Measurements from ENCODE around the gene GPR161.
A peak's percentile ranks its signal among the peaks of the same experiment; 100 is the strongest.

- TF ChIP-seq CTCF (conservative IDR thresholded peaks at IDR 0.05; ENCODE audit: low read depth in 2 of 2) = no peak
- TF ChIP-seq REST (IDR thresholded peaks at IDR 0.05; ENCODE audit: unreplicated experiment) = no peak
- no peak for TF ChIP-seq JUNB (IDR thresholded peaks at IDR 0.05; ENCODE audit: unreplicated experiment)
- peak; percentile 10; the same call in 1 of the 2 replicates for TF ChIP-seq POLR2AphosphoS5 (IDR thresholded peaks at IDR 0.05; ENCODE audit: low read depth)
- no peak for TF ChIP-seq STAT1 (IDR thresholded peaks at IDR 0.05; ENCODE audit: unreplicated experiment)
- TF ChIP-seq EZH2 (IDR thresholded peaks at IDR 0.05; ENCODE audit: low read depth, unreplicated experiment) = no peak
- TF ChIP-seq EZH2phosphoT487 (IDR thresholded peaks at IDR 0.05; ENCODE audit: unreplicated experiment) = no peak
Observed at GRCh38 chr1:168081373-168082007, 55.2 kb downstream of the GPR161 start.
